ENCODE data around the gene RUFY3. TPM values are rescaled to one million over a fixed set of nuclear protein-coding genes. Genes with fewer than 3 reads are reported as not detected.
A peak's percentile ranks its signal among the peaks of the same experiment; 100 is the strongest.

Gene RUFY3
- total and polyA plus RNA-seq, 9 of the 15 experiments (the other 6 are each of a cell fraction or from before 2014, with no cell fraction given): 4.2 to 31.1 (median 21.5) TPM

- peak; percentile 92 for TF ChIP-seq CHAMP1 (IDR thresholded peaks at IDR 0.05)
- TF ChIP-seq, protein P1, sequence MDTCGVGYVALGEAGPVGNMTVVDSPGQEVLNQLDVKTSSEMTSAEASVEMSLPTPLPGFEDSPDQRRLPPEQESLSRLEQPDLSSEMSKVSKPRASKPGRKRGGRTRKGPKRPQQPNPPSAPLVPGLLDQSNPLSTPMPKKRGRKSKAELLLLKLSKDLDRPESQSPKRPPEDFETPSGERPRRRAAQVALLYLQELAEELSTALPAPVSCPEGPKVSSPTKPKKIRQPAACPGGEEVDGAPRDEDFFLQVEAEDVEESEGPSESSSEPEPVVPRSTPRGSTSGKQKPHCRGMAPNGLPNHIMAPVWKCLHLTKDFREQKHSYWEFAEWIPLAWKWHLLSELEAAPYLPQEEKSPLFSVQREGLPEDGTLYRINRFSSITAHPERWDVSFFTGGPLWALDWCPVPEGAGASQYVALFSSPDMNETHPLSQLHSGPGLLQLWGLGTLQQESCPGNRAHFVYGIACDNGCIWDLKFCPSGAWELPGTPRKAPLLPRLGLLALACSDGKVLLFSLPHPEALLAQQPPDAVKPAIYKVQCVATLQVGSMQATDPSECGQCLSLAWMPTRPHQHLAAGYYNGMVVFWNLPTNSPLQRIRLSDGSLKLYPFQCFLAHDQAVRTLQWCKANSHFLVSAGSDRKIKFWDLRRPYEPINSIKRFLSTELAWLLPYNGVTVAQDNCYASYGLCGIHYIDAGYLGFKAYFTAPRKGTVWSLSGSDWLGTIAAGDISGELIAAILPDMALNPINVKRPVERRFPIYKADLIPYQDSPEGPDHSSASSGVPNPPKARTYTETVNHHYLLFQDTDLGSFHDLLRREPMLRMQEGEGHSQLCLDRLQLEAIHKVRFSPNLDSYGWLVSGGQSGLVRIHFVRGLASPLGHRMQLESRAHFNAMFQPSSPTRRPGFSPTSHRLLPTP (IDR thresholded peaks at IDR 0.05; ENCODE audit: borderline replicate concordance, extremely low read depth, insufficient read length): no peak
- TF ChIP-seq, protein P2, sequence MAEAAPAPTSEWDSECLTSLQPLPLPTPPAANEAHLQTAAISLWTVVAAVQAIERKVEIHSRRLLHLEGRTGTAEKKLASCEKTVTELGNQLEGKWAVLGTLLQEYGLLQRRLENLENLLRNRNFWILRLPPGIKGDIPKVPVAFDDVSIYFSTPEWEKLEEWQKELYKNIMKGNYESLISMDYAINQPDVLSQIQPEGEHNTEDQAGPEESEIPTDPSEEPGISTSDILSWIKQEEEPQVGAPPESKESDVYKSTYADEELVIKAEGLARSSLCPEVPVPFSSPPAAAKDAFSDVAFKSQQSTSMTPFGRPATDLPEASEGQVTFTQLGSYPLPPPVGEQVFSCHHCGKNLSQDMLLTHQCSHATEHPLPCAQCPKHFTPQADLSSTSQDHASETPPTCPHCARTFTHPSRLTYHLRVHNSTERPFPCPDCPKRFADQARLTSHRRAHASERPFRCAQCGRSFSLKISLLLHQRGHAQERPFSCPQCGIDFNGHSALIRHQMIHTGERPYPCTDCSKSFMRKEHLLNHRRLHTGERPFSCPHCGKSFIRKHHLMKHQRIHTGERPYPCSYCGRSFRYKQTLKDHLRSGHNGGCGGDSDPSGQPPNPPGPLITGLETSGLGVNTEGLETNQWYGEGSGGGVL (CRISPR knock-in tag; IDR thresholded peaks at IDR 0.05): no peak
- no peak for TF ChIP-seq FOXK1 (CRISPR knock-in tag; IDR thresholded peaks at IDR 0.05; ENCODE audit: borderline replicate concordance)
- TF ChIP-seq, protein P3, sequence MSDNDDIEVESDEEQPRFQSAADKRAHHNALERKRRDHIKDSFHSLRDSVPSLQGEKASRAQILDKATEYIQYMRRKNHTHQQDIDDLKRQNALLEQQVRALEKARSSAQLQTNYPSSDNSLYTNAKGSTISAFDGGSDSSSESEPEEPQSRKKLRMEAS (CRISPR knock-in tag; IDR thresholded peaks at IDR 0.05): peak; percentile 84
- TF ChIP-seq ZNF444 (CRISPR knock-in tag; IDR thresholded peaks at IDR 0.05): no peak
- no peak for TF ChIP-seq NFE2L1 (tag; IDR thresholded peaks at IDR 0.05; ENCODE audit: borderline replicate concordance, low read depth)
- no peak for TF ChIP-seq ERF (CRISPR knock-in tag; IDR thresholded peaks at IDR 0.05)
- TF ChIP-seq SMC3 (conservative IDR thresholded peaks at IDR 0.05; ENCODE audit: insufficient read depth, low read depth, low read length): peak; percentile 69
Measured at GRCh38 chr4:70687821-70688794, 33.7 kb upstream of the RUFY3 start, which contains the start of gene UTP3 (continued).

Measured in K562 (cell line).